Measurements from ENCODE around the gene UBE2L3.
"Not testable (repeated sequence)": the region's sequence is repeated elsewhere in the genome, so short reads cannot be mapped to it uniquely, and the experiment has no call there.

UBE2L3 gene

GRCh38 chr22:21599053-21599893 is 31.8 kb downstream of the UBE2L3 start:
- DNase-seq (ENCODE audit: low read depth in 1 of 2, low spot score in 1 of 2) = no peak

- DNase-seq (ENCODE audit: low read depth in 1 of 2, low spot score in 1 of 2) = no peak
Observed at GRCh38 chr22:21602579-21602978, 35.1 kb downstream of the UBE2L3 start.

- no peak for DNase-seq (ENCODE audit: low read depth in 1 of 2, low spot score in 1 of 2)
Observed at GRCh38 chr22:21603973-21604372, 36.5 kb downstream of the UBE2L3 start.

GRCh38 chr22:21605887-21606564 is 38.5 kb downstream of the UBE2L3 start:
- no peak for DNase-seq (ENCODE audit: low read depth in 1 of 2, low spot score in 1 of 2)

GRCh38 chr22:21606775-21607174 is 39.3 kb downstream of the UBE2L3 start:
- DNase-seq (ENCODE audit: low read depth in 1 of 2, low spot score in 1 of 2) = no peak

GRCh38 chr22:21609556-21610157 is 42.1 kb downstream of the UBE2L3 start:
- DNase-seq (ENCODE audit: low read depth in 1 of 2, low spot score in 1 of 2) = not testable (repeated sequence)

GRCh38 chr22:21611210-21611977 is 43.9 kb downstream of the UBE2L3 start:
- DNase-seq (ENCODE audit: low read depth in 1 of 2, low spot score in 1 of 2) = no peak

GRCh38 chr22:21612858-21613257 is 45.3 kb downstream of the UBE2L3 start:
- no peak for DNase-seq (ENCODE audit: low read depth in 1 of 2, low spot score in 1 of 2)

GRCh38 chr22:21613553-21614233 is 46.2 kb downstream of the UBE2L3 start:
- no peak for DNase-seq (ENCODE audit: low read depth in 1 of 2, low spot score in 1 of 2)

- no peak for DNase-seq (ENCODE audit: low read depth in 1 of 2, low spot score in 1 of 2)
Observed at GRCh38 chr22:21615731-21616130, 48.2 kb downstream of the UBE2L3 start.

GRCh38 chr22:21617337-21617736 is 49.8 kb downstream of the UBE2L3 start:
- not testable (repeated sequence) for DNase-seq (ENCODE audit: low read depth in 1 of 2, low spot score in 1 of 2)

GRCh38 chr22:21621025-21621424 is 53.5 kb downstream of the UBE2L3 start:
- no peak for DNase-seq (ENCODE audit: low read depth in 1 of 2, low spot score in 1 of 2)

- no peak for DNase-seq (ENCODE audit: low read depth in 1 of 2, low spot score in 1 of 2)
Observed at GRCh38 chr22:21622011-21622918, 54.8 kb downstream of the UBE2L3 start.

- DNase-seq (ENCODE audit: low read depth in 1 of 2, low spot score in 1 of 2) = no peak
Observed at GRCh38 chr22:21622919-21623647, 55.6 kb downstream of the UBE2L3 start.

- DNase-seq (ENCODE audit: low read depth in 1 of 2, low spot score in 1 of 2) = no peak
Observed at GRCh38 chr22:21623648-21623970, 56.1 kb downstream of the UBE2L3 start.

GRCh38 chr22:21624120-21624879 is 56.8 kb downstream of the UBE2L3 start:
- DNase-seq (ENCODE audit: low read depth in 1 of 2, low spot score in 1 of 2) = no peak

GRCh38 chr22:21624880-21625791 is 57.6 kb downstream of the UBE2L3 start:
- no peak for DNase-seq (ENCODE audit: low read depth in 1 of 2, low spot score in 1 of 2)
